PC-9 (cell line): ENCODE data around the gene ARID3A.

Source experiments
- CTCF ChIP-seq: fragments of 200-600 bp; sonication (generic); conservative IDR thresholded peaks from 2 replicates; pipeline ENCODE4 v1.6.1; 2017; ENCODE audit warnings: mixed run types, antibody characterized with exemption, mild to moderate bottlenecking, moderate library complexity
- EZH2 ChIP-seq: fragments of 200-600 bp; sonication (generic); IDR thresholded peaks from 2 replicates; pipeline ENCODE4 v1.8.0; 2017; ENCODE audit warnings: antibody characterized with exemption, low read depth

GRCh38 chr19:898663-899062, 27.2 kb upstream of the ARID3A start:
- TF ChIP-seq CTCF, result no peak
- no peak for TF ChIP-seq EZH2
